Measurements from ENCODE around the gene IFNL3. TPM values are rescaled to one million over a fixed set of nuclear protein-coding genes. Genes with fewer than 3 reads are reported as not detected.
"Not testable (repeated sequence)": the region's sequence is repeated elsewhere in the genome, so short reads cannot be mapped to it uniquely, and the experiment has no call there.

Gene IFNL3
- total RNA-seq, 4 donors from 2014 or later: not detected

GRCh38 chr19:39275578-39275977 is 30.8 kb upstream of the IFNL3 start:
- H3K27ac ChIP-seq: no peak overlapping the region
- TF ChIP-seq POLR2A (IDR thresholded peaks at IDR 0.05) (no peak), CTCF (IDR thresholded peaks at IDR 0.05) (no peak)
- H3K9me3 ChIP-seq: no peaks in the 10 kb centered on the region
- no peak for DNase-seq
- no peaks in the 10 kb centered on the region for H3K4me1 ChIP-seq
- no peaks in the 10 kb centered on the region for H3K27me3 ChIP-seq
- no peaks in the 10 kb centered on the region for H3K36me3 ChIP-seq
- intact Hi-C loops (cut with DNase I; ENCODE audit: low total_unique reads): no loop called here
- H3K4me3 ChIP-seq: no peak overlapping the region

- DNase-seq; H3K4me1 ChIP-seq; intact Hi-C loops (cut with DNase I; ENCODE audit: low total_unique reads); H3K9me3 ChIP-seq; H3K4me3 ChIP-seq; H3K27me3 ChIP-seq; H3K27ac ChIP-seq; H3K36me3 ChIP-seq: not testable (repeated sequence)
These were observed 29.1 kb upstream of the IFNL3 start for GRCh38 chr19:39273859-39274258.

GRCh38 chr19:39270036-39270871 is 25.4 kb upstream of the IFNL3 start:
- intact Hi-C loops (cut with DNase I; ENCODE audit: low total_unique reads): no loop called here
- no peaks in the 10 kb centered on the region for H3K4me1 ChIP-seq
- H3K36me3 ChIP-seq: no peaks in the 10 kb centered on the region
- H3K4me3 ChIP-seq: no peak overlapping the region
- H3K27ac ChIP-seq: no peak overlapping the region
- H3K9me3 ChIP-seq: no peaks in the 10 kb centered on the region
- DNase-seq: no peak
- TF ChIP-seq POLR2A (IDR thresholded peaks at IDR 0.05) (no peak), CTCF (IDR thresholded peaks at IDR 0.05) (no peak)
- H3K27me3 ChIP-seq: no peaks in the 10 kb centered on the region

GRCh38 chr19:39269369-39269768 is 24.6 kb upstream of the IFNL3 start:
- H3K27ac ChIP-seq; H3K4me3 ChIP-seq; H3K27me3 ChIP-seq; DNase-seq; H3K36me3 ChIP-seq; intact Hi-C loops (cut with DNase I; ENCODE audit: low total_unique reads); H3K9me3 ChIP-seq; H3K4me1 ChIP-seq: not testable (repeated sequence)

GRCh38 chr19:39268531-39269223 is 23.9 kb upstream of the IFNL3 start:
- DNase-seq; H3K27ac ChIP-seq; intact Hi-C loops (cut with DNase I; ENCODE audit: low total_unique reads); H3K9me3 ChIP-seq; H3K4me3 ChIP-seq; H3K27me3 ChIP-seq; H3K36me3 ChIP-seq; H3K4me1 ChIP-seq: not testable (repeated sequence)

GRCh38 chr19:39268085-39268484 is 23.3 kb upstream of the IFNL3 start, which contains the start of gene IFNL2:
Gene IFNL2 (plus strand): TSS chr19:39268396. CDS start chr19:39268569, 173 bp downstream.
- H3K4me1 ChIP-seq; intact Hi-C loops (cut with DNase I; ENCODE audit: low total_unique reads); H3K27me3 ChIP-seq; H3K4me3 ChIP-seq; DNase-seq; H3K9me3 ChIP-seq; H3K27ac ChIP-seq; H3K36me3 ChIP-seq: not testable (repeated sequence)

- Histone ChIP-seq H3K27me3 (peaks cover 0 to 5% of the 10 kb centered on the region in 2 donors), H3K27ac (no peak overlapping the region), H3K4me3 (no peak overlapping the region), H3K9me3 (no peaks in the 10 kb centered on the region), H3K4me1 (no peaks in the 10 kb centered on the region), H3K36me3 (no peaks in the 10 kb centered on the region)
- DNase-seq: no peak
- intact Hi-C loops (cut with DNase I; ENCODE audit: low total_unique reads): no loop called here
- TF ChIP-seq CTCF (IDR thresholded peaks at IDR 0.05): no peak
- no peak for TF ChIP-seq POLR2A (IDR thresholded peaks at IDR 0.05)
These were observed 20.6 kb upstream of the IFNL3 start for GRCh38 chr19:39265321-39265916.
